ENCODE measurements around the gene PPP1R3E.
A peak's percentile ranks its signal among the peaks of the same experiment; 100 is the strongest.
"Not testable (repeated sequence)": the region's sequence is repeated elsewhere in the genome, so short reads cannot be mapped to it uniquely, and the experiment has no call there.

The PPP1R3E gene

DNA sequence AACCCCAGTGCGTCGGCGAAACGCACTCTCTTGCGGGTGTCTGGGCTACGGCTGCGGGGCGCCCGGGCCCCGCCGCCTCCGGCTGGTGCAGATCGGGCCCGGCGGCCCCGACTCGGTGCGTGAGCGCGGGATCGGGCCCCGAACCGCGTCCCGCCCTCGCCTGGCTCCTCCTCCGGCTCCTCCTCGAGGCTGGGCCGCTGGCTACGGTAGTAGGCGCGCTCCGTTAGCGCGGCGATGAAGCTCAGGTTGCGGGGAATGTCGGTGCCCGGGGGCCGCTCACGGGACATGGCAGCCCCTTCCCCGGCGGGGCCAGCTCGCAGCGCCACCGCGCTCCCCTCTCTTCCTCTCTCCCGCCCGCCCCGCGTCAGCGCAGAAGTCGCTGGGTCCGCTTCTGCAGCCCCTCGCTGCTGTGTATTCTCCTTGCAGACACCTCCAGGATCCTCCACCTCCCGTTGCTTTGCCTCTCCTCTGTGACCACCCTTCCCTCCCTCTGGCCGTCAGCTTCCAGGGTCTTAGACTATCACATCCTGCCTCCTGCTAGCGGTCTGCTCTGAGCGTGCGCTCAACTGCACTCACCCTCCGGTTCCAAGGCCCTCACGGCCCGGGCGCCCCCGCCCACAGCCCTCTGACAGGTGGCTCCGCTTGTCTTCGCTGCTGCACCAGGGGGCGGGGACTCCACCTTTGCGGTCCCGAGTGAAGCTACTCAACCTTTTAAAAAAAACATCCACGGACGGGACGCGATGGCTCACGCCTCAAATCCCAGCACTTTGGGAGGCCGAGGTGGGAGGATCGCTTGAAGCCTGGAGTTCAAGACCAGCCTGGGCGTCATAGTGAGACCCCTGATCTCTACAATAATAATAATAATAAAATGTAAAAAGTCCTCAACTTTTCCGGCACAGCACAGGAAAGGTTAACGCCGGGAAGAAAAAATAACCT is at the start of gene PPP1R3E:
TSS of gene PPP1R3E (minus strand) at position 570 of the 936 bp plus-strand sequence. CDS start at position 287, 283 bp downstream.
- DNase-seq: peak; percentile 61

- no peak for DNase-seq
These were observed 49.2 kb upstream of the PPP1R3E start for GRCh38 chr14:23351681-23352505.

GRCh38 chr14:23349156-23349845 is 46.6 kb upstream of the PPP1R3E start:
- DNase-seq: no peak

DNA sequence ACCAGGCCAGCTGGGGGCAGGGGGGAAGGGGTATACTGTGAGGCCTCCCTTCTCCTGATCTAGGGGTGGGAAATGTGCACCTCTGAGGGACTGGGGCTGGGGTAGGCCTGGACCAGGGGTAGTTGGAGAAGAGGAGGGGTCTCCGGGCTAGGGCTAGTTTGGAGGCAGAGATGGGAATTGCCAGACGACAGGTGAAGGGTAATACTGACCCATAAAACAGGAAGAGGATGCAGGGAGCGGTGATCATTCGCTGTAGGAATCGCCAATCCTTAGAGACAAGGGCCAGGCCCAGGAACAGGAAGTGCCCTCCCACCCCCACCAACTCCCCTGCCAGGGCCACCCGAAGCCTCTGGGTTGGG is 45.6 kb upstream of the PPP1R3E start:
- DNase-seq: no peak

GRCh38 chr14:23347406-23348296 is 45.0 kb upstream of the PPP1R3E start:
- no peak for DNase-seq

DNA sequence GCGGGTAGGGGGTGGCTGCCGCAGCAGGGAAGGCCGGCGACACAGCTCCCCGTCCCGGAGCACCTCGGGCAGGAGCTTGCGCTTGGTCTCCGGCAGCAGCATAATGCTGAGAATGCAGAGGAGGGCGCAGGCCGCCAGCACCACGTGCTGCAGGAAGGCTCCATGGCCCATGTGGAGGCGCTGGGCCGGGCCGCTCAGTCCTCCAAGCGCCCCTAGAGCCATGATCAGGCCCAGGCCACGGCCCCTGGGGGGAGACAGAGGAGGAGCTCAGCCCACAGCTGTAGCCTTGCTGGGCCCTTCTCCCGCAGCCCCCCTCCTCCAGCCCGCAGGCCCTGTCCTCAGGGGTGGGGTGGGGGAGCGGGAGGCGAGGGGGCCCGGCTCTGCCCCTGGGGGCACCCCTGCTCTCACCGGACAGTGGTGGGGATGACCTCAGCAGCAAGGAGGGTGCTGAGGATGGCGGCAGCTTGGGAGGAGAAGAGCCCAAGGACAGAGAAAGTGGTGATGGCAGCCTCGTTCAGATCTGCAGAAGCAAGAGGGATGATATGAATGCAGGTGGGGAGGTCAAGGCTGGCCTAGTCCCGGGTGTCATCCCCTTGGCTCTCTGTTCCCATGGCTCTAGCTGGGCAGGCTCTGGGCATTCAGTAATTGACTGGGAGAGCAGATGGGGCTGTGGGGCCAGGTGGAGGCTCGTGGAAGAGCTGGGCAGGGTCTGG is 44.2 kb upstream of the PPP1R3E start:
- DNase-seq: no peak

- no peak for DNase-seq
These were observed 43.5 kb upstream of the PPP1R3E start for GRCh38 chr14:23345987-23346692.

- no peak for DNase-seq
These were observed 41.8 kb upstream of the PPP1R3E start for GRCh38 chr14:23344481-23344880.

GRCh38 chr14:23339506-23340268 is 37.0 kb upstream of the PPP1R3E start:
- DNase-seq: no peak

GRCh38 chr14:23335623-23336022 is 33.0 kb upstream of the PPP1R3E start:
- DNase-seq: no peak

- DNase-seq: peak; percentile 43
These were observed 25.5 kb upstream of the PPP1R3E start for GRCh38 chr14:23327947-23328744.

DNA sequence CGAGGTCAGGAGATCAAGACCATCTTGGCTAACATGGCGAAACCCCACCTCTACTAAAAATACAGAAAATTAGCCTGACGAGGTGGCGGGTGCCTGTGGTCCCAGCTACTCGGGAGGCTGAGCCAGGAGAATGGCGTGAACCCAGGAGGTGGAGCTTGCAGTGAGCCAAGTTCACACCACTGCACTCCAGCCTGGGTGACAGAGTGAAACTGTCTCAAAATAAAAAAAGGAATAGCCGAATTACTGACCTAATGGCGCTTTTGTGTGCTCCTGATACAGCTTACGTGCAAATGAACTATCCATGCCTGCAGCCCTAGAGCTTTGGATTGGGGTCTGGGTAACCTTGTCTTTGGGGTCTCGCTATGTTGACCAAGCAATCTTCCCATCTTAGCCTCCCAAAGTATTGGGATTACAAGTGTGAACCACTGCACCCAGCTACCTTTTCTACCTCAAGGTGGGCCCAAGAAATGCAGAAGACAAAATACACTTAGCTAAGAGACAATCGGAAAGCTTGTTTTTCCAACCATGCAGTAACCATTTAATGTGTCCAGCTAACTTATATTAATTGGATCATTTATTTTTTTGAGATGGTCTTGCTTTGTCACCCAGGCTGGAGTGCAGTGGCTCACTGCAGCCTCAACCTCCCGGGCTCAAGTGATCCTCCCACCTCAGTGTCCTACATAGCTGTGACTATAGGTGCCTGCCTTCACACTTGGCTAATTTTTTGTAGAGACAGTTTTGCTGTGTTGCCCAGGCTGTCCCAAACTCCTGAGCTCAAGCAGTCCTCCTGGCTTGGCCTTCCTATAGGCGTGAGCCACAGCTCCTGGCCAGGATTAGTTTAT is 24.1 kb upstream of the PPP1R3E start:
- no peak for DNase-seq

GRCh38 chr14:23325746-23326145 is 23.1 kb upstream of the PPP1R3E start:
- not testable (repeated sequence) for DNase-seq

DNA sequence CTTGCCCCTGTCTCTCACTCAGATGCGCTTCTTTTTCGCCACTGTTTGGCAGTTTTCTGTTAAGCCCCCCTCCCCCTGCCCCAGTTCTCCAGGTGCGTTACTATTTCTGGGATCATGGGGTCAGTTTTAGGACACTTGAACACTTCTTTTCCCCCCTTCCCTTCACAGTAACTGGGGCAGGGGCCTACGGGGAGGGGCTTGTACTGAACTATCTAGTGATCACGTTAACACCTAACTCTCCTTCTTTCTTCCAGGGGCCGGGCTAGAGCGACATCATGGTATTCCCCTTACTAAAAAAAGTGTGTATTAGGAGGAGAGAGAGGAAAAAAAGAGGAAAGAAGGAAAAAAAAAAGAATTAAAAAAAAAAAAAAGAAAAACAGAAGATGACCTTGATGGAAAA is 22.3 kb upstream of the PPP1R3E start:
- DNase-seq: no peak

- no peak for DNase-seq
These were observed 21.8 kb upstream of the PPP1R3E start for GRCh38 chr14:23324455-23324846.

- no peak for DNase-seq
These were observed 21.3 kb upstream of the PPP1R3E start for GRCh38 chr14:23323838-23324454.

Measured in DMS153 (cell line).